Stimulated activated CD4-positive, alpha-beta T cell treated with anti-CD3 and anti-CD28 coated beads, TNF-alpha, amount 100 ng/mL, for 24 hours (primary cell): ENCODE data around the gene MKI67.

Experiments used
- DNase-seq, 3 experiments: peaks; one replicate each; pipeline ENCODE4 v3.0.0-alpha.2; 2020; ENCODE audit warnings: low read depth in 3 of 3

Gene MKI67

GRCh38 chr10:128083191-128083895 is 42.9 kb downstream of the MKI67 start:
- DNase-seq, result no peak

- no peak for DNase-seq
Observed at GRCh38 chr10:128081720-128082119, 44.5 kb downstream of the MKI67 start.

GRCh38 chr10:128081222-128081621 is 45.0 kb downstream of the MKI67 start:
- no peak for DNase-seq

- DNase-seq, result no peak
Observed at GRCh38 chr10:128080641-128081040, 45.6 kb downstream of the MKI67 start.

GRCh38 chr10:128080231-128080630 is 46.0 kb downstream of the MKI67 start:
- no peak for DNase-seq

- peak in 1 of 3 experiments; percentile 43 for DNase-seq
Observed at GRCh38 chr10:128078136-128078969, 47.9 kb downstream of the MKI67 start.

GRCh38 chr10:128077155-128077875 is 48.9 kb downstream of the MKI67 start:
- DNase-seq, result no peak

GRCh38 chr10:128074589-128074988 is 51.6 kb downstream of the MKI67 start:
- no peak for DNase-seq

GRCh38 chr10:128073890-128074289 is 52.3 kb downstream of the MKI67 start:
- no peak for DNase-seq

GRCh38 chr10:128072941-128073645 is 53.1 kb downstream of the MKI67 start:
- no peak for DNase-seq

GRCh38 chr10:128072046-128072445 is 54.2 kb downstream of the MKI67 start:
- no peak for DNase-seq

GRCh38 chr10:128071417-128071782 is 54.8 kb downstream of the MKI67 start:
- DNase-seq, result no peak

GRCh38 chr10:128070721-128071416 is 55.4 kb downstream of the MKI67 start:
- no peak for DNase-seq

- no peak for DNase-seq
Observed at GRCh38 chr10:128070161-128070560, 56.1 kb downstream of the MKI67 start.

GRCh38 chr10:128069351-128070051 is 56.7 kb downstream of the MKI67 start:
- DNase-seq, result peak; percentile 60 to 76 (median 64)

- DNase-seq, result no peak
Observed at GRCh38 chr10:128068398-128069285, 57.6 kb downstream of the MKI67 start.

- DNase-seq, result no peak
Observed at GRCh38 chr10:128067691-128068397, 58.4 kb downstream of the MKI67 start.

- DNase-seq, result no peak
Observed at GRCh38 chr10:128066870-128067382, 59.3 kb downstream of the MKI67 start.
